ENCODE data around the gene MRPL14.

Gene MRPL14

GRCh38 chr6:44064948-44065272 is 62.3 kb downstream of the MRPL14 start:
- no peak for DNase-seq (ENCODE audit: low spot score)

- no peak for DNase-seq (ENCODE audit: low spot score)
Observed at GRCh38 chr6:44064089-44064947, 62.9 kb downstream of the MRPL14 start.

GRCh38 chr6:44063561-44064059 is 63.6 kb downstream of the MRPL14 start:
- DNase-seq (ENCODE audit: low spot score): no peak

Measured in ecto neural progenitor cell (in vitro differentiated cells).